ENCODE results near the gene N4BP2L2.

The N4BP2L2 gene

DNA sequence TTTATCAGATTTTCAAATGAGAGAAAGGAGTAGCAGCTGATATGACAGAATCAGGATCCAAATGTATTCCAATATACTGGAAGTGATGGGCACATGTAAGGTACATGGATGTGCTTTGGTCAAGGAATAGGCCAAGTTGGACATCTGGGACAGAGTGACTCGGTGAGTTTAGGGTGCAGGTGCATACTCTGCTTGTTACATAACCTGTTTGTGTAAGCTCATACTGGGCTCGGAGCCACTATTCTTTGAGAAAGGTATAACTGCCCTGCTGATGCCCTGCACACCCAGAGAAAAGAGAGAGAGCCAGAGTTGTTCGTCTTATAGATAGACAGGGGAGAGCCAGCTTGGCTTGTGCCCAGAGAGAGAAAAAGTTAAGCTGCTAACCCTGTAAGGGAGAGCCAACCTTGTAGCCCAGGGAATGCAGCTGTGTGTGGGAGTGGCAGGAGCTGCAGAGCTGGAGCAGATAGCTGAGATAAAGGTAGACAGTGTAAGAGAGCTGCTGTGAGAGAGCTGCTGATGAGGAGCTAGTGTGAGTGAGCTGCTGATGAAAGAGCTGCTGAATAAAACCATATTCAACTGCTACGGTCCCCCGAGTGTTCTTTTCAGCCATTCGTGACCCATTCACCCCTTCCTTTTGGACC, 70.0 kb downstream of the N4BP2L2 start:
- no peak for DNase-seq (ENCODE audit: low read depth)

DNA sequence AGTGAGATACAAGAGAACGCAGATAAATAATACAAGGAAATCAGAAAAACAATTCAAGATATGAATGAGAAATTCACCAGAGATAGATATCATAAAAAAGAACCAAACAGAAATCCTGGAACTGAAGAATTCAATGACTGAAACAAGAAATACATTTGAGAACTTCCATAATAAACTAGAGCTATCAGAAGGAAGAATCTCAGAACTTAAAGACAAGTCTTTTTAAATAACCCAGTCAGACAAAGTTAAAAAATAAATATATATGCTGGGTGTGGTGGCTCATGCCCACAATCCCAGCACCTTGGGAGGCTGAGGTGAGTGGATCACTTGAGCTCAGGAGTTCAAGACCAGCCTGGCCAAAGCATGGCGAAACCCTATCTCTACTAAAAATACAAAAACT, 82.0 kb downstream of the N4BP2L2 start:
- no peak for DNase-seq (ENCODE audit: low read depth)

DNA sequence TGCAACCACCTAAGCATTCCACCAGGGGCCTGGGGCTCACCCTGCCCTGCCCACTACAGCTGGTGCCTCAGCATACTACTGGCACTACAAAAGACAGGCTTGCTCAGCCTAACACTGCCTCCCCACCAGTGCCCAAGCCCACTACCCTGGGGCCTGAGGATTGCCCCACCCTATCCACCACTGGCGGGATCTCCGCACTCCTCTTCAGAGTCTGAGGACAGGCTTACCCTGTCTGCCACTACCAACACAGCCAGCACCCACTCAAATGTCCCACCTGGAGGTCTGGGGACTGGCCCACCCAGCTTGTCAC, 83.0 kb downstream of the N4BP2L2 start:
- no peak for DNase-seq (ENCODE audit: low read depth)

DNA sequence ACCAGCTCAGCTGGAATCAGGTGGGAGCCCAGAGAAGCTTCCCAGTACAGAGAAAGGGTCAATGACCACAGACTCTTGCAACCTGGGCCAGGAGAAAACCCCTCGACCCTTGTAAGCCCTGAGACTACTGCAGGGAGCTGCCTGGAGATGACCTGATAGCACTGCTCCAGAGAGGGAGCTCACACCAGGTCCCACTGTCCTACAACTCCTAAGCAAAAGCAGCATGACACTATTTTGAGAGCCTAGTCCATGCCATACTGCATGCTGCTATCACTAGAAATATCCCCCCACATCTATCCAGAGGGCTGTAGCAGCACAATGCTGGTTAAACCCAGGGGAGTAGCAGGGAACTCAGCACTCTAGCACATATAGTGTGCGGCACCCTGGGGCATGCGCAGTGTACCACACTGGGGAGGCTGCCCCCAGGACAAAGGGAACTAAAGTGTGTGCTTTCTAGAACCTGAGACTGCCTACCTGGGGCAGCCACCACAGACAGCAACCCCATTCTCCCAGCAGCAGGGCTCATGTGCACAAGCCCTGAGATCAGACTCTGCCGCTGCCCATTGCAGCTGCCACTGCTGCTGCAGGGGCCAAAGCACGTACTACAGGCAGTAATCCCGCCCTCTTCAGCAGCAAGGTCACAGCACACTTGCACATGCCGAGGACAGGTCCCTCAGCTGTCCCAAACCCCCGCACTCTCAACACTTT, 83.6 kb downstream of the N4BP2L2 start:
- DNase-seq (ENCODE audit: low read depth), result no peak

DNA sequence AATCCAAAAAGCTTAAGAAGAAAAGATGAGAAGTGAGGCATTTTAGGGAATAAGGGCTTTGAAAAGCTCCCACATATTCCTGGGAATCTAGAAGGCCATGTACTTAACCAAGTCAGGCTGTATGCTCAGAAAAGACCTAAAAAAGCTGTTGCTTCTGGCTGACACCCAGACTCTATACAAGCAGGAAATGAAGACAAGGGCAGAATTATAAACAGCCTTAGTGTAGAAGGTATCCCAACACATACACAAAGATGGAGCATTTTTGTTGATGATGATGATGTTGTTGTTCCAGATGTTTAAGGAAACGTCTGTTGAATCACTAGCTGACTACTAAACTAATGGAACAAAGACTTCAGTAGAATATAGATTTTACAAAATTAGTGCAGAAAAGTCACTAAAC, 84.6 kb downstream of the N4BP2L2 start:
- DNase-seq (ENCODE audit: low read depth), result no peak

DNA sequence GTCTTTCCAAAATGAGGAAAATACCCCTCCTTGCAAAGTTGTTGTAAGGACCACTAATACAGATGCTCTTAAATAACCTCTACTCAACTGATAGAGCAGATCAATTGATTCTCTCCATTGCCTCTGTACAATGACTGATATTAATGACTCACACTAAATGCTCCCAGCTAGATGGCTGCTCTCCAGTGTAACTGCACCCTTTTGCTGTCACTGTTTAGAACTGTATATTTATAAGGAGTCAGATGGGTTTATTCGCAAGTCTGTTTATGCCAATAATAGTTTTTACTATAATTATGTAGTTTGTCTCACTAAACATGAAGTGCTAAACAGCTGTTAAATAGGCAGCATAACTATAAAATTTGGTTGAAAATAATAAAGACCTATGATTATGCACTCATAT, 89.6 kb downstream of the N4BP2L2 start:
- no peak for DNase-seq (ENCODE audit: low read depth)

DNA sequence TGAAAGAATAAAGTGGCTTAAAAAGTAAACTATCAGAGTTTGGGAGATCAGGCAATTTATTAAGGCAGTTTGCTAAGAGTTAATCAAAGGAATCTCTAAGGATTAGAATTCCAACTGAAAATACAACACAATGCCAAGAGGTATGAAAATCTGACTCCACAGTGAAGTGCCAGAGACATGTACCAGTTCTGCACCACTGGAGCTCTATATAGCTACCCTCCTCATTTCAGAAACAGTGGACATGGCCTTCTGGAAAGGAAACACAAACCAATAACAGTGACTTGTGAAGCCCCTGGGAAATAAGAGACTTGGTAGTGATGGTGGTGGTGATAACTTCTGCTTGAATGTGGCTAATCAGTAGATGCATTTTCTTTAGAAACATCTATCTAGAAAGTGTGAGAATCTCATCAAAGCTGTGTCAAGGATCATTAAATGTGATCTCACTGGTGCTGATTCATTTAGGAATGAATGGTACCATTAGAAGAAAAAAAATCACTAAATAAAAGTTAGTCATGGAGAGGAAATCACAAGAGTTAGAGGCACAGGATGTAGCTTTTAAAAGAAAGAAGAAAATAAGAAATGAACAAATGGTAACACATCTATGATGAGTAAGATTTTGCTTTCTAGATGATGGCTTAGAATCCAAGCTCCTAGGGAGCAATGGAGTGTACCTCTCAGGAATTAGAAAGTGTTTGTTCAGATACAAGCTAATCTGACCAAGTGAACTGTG, 90.5 kb downstream of the N4BP2L2 start:
- DNase-seq (ENCODE audit: low read depth), result no peak

DNA sequence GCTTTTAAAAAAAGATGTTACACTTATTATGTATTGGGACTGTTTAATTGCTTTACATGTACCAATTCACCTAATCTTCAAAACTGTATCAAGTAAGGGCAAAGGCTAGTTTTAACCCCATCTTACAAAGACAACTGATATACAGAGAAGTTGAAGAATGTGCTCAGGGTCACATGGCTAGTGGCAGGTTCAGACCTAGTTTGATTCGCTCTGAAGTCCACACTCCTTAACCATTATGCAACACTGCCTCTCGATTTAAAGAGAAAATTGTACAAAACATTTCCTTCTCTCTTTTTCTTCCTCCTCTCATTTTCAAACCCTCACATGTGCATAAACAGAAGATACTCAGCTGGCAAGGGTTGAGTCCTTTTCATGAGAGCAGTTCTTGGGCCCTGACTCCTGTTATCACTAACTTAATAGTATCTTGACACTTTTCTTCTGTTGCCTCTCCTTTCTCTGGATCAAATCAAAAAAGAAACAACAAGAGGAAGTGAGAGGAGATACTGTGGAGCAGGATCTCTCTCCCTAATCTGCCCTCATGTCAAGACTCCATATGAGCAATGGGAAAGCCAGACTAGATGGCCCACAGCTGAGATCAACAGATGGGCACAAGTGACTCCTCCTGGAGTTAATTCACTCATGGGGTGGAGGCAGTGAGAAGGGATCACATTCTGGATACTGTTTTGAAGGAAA, 91.7 kb downstream of the N4BP2L2 start:
- DNase-seq (ENCODE audit: low read depth), result no peak

DNA sequence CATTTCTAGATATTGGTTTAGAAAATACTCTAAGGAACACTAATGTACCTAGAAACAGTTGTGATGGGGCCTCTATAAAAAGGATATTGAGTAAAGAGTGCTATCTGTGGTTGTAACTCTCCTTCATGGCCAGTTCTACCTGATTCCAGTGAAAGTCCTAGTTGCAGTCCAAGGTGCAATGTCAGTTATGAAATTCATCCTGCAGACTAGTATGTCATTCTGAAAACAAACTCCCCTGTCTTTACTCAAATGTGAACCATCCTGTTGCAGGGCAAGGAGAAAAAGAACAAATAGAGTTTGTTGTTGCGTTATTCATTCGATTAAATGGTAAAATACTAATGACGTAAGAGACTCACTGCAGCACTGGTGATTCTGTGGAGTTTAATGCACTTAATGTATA, 92.4 kb downstream of the N4BP2L2 start:
- DNase-seq (ENCODE audit: low read depth), result no peak

DNA sequence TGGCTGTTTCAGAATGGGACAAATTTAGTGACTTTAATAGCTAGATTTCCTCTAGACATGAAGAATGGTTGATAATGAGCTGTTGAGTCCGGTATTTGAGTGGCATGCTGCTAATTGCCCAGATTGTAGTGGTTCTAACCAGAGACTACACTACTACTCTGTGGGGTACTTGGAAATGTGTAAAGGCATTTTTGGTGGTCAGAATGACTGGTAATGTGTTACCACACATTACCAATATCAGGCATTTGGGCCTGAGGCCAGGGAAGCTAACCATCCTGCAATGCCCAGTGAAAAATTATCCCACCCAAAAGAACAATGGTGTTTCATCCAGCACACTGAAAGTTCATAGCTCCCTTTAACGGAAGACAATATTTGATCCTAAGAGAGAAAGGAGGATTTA, 93.1 kb downstream of the N4BP2L2 start:
- DNase-seq (ENCODE audit: low read depth), result no peak

DNA sequence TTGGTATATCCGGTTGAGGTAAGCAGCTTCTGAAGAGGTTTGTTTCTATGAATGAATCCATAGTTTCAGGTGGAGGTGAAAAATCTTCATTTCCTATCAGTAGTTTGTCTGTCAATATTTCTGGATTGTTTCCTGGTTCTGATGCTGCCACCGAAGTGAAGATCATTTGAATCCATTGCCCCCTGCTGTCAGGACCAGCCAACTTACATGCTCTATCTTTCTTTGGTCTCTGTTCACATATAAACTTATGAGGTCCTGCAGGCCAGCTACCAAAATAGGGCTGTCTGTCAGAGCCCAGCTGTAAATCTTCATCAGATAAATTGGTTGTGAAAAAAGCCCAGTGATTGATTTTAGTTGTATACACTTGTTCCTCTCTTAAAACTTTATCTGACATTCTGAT, 95.5 kb downstream of the N4BP2L2 start:
- DNase-seq (ENCODE audit: low read depth), result no peak

DNA sequence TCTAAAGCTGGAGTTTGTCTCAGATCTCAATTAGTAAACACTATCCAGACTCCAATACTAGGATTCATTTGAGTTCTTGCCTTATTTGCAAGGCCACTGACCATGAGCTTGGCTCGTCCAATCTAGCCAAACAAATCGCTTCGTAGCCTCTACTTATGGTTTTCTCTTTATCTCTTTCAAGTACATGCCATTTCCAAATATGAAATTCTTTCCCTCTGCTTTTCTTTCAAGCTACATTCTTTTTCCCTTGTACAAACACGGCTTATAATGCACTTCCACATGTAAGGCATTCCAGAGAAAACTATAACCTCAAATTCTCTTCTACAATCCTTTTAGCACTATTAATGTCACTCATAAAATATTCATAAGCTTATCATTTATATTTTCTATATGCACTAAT, 99.7 kb downstream of the N4BP2L2 start:
- no peak for DNase-seq (ENCODE audit: low read depth)

DNA sequence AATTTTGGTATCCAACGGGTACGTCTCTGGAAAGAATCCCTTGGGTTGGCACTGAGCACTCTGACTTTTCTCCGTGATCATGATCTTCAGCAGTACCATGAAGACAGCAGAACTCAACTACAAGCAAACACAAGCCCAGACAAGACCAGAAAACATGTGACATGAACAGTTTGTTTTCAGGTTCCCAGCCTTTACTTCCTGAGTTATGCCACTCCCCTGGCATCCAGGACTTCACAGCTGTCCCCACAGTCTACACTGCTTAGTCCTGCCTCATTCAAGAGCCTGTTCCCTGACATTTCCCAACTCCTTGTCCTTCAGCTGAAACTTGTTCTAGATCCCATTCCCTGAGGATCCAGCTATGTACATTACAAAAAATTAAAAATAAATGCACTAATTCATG, 105.7 kb downstream of the N4BP2L2 start:
- no peak for DNase-seq (ENCODE audit: low read depth)

DNA sequence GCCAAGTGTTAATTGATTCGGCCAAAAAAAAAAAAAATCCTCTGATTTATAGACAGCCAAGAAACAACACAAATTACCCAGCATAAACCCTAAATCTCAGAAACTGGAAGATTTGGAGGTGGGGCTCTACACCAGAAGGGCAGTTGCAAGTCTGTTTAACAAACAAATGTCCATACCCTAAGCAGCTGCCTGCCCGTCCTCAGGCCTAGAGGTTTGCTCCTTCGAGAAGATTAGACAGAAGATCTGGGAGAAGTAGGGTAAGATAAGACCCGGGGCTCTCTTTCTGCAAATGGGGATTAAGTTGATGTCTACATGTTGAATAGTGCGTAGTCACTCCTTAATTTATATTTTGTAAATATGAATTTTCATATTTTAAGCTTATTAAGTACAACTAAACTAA, 107.2 kb downstream of the N4BP2L2 start:
- DNase-seq (ENCODE audit: low read depth), result no peak

DNA sequence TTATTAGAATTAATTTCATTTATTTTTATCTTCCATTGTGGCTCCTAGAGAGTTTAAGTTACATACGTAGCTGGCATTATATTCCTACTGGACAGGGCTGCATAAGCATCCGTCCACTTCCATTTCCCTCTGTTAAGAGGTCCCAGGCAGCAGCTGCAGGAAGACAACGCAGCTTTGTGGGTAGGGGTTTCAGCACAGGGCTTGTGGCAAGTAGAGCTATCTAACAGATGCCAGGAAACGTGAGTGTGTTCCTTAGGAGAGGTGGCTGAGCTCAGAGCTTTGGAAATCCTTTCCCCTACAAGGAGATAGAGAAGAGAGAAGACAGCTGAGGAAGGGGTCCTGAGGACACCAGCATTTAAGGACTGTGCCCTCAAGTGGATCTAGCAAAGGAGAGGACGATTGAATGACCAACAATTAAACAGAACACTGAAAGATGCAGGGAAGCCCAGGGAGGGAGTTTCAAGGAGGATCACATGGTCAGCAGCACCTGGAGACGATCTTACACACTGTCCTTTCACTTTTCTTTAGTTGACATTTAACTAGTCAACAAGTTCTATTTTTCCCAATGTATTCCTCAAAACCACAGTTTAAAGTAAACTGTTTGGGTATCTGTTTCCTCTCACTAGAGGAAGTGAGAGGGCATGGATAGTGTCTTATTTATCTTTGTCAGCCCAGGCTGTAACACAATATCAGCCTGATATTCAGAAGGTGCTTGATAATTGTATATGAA, 108.4 kb downstream of the N4BP2L2 start:
- DNase-seq (ENCODE audit: low read depth), result no peak

DNA sequence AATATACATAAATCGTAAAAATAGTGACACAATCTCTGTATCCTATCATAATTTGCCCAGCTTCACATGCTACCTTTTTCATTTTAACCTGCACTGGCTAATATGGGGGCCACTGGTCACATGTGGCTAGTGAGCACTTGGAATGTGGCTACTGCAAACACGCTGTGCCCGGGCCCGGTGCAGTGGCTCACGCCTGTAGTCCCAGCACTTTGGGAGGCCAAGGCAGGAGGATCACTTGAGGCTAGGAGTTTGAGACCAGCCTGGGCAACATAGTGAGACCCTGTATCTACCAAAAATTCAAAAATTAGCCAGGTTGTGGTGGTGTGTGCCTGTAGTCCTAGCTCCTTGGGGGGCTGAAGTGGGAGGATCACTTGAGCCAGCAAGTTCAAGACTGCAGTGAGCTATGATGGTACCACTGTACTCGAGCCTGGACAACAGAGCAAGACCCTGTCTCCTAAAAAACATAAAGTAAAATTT, 109.1 kb downstream of the N4BP2L2 start:
- DNase-seq (ENCODE audit: low read depth), result no peak

DNA sequence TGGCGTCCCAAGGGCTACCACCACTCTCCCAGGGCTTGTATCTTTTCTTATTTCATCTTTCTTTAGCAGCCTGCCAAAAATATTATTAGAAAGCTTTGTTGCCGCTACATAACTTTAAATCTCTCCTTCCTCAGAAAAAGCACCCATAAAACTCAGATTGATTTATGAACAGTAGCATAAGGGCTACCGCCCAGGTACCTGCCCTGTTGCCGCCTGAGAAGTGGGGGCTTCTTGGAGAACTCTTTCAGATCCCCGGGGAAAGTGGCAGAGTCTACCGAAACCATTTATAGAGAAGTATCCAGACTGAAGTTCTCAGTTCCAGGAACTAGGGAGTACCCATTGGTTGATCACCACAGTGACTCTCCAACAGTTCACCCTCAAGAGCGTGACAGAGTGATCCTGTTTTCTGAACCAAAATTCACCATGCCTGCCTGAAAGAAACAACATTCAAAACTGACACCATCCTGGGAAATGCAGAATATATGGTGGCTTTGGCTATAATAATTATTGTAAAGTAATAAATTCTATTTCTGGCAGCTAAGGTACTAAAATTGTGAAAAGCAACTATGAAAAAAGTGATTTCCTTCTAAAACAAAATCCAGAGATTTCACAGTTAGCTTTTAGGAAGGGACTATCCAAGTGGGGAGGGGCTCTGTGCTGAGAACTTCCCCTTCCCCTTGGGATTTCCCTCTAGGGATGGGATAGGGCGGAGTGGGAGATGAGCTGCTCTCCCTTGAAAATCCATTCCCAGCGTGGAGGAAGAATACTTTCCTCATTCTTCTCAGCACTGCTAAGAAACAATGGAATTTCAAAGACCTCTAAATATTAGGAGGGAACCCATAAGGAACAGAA, 109.8 kb downstream of the N4BP2L2 start:
- no peak for DNase-seq (ENCODE audit: low read depth)

DNA sequence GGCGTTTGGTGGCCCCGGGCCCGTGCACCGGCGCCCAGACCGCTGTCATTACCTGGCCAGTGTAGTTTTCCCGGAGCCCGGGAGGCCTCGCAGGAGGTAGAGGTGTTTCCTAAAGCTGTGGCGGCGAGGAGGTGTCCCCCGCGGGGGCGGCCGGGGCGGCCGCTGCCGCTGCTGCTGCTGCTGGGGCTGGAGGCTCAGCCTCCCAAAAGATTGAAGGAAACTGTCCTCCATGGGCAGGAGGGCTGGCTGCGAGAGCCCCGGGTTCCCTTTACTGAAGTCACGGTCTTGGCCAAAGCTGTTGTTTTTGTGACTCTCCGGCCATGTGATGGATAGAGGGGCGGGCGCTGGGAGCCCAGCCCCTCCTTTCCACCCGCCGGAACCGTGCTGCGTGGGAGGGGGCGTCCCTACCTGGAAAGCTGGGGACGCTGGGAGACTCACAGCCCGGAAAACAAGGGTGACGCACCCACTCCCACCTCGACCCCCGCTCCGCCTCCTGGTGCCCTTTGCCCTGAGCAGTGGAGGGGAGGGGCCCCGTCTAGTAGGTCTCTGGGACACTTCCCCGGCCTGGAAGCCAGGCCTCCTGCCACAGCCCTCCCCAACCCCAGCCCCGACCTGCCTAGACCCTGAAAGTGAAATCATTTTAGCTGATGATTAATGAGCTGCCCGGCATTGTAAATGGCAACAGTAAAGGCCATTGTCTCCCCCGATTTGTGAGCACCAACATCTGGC, 110.6 kb downstream of the N4BP2L2 start, which contains the start of gene N4BP2L1:
TSS of gene N4BP2L1 (minus strand) at position 279 of the 729 bp plus-strand sequence. CDS start at position 231, 48 bp downstream.
- DNase-seq (ENCODE audit: low read depth), result peak; percentile 66

DNA sequence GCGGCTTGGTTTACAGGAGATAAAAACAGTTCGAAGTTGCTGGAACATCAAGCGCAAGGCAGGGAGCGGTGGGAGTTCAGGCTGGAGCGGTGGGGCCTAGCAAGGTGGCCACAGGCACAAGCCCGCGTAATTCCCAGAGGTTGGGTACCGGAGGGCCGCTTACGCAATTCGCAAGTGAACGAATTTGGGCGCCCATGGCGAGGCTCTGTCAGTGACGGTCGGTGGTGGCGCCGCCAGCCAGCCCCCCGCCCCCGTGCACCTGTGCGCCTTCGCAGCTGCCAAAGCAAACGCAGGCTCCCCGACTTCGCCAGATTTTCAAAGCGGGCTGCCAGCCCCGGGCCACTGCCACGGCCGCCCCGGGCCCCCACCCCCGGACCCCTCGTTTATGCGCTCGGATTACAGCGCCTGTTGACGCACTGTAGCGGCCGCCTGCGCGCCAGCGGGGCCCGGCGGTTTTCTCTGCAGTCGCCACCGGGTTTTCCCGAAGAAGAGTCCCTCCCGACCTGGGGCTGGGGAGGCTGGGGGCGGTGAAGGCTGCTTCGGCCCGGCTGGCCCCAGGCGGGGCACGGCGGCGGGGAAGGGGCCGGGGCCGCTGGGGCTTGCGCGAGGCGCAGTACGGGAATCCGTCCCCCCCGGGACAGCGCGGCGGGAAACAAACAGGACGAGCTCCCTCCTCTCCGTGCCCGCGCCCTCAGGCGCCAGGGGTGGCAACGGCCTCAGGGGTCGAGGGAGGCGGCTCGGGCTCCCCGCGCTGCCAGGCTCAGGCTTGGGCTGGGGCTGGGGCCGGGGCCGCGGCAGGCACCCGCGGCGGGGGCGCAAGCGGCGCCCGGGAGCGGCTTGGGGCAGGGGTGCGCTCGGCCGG, 111.4 kb downstream of the N4BP2L2 start:
- DNase-seq (ENCODE audit: low read depth), result no peak

Measured in stimulated activated CD8-positive, alpha-beta memory T cell treated with anti-CD3 and anti-CD28 coated beads, Interleukin-15, amount 100 ng/mL, for 1 hour (primary cell).